Measurements from ENCODE around the gene LDHD.

DNA sequence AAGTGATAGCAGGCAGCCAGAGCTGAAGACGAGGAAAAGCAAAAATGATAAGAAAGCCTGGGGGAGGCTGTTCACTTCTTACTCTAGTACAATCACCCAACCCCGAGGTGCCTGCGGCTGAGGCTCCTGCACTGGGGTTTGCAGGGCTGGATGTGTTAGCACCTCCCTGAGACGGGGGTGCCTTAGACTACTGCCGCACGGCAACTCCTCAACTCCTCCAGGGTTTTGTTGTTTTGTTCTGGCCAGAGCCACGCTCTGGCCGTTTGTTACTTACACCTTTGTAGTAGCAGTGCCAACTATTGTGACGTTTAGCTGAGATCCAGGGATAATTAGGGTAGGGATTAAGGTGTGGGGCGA is 51.5 kb downstream of the LDHD start:
- no peak for TF ChIP-seq EZH2 (IDR thresholded peaks at IDR 0.05; ENCODE audit: insufficient read depth, poor library complexity, severe bottlenecking)
- no peak for TF ChIP-seq EZH2phosphoT487 (IDR thresholded peaks at IDR 0.05; ENCODE audit: insufficient read depth, low read depth)

Data from GM23248 (cell line).